ENCODE measurements around the gene TLE3. TPM values are rescaled to one million over a fixed set of nuclear protein-coding genes. Genes with fewer than 3 reads are reported as not detected.

Gene TLE3
- total RNA-seq, 1 donor from 2014 or later, result 45.4 TPM

DNA sequence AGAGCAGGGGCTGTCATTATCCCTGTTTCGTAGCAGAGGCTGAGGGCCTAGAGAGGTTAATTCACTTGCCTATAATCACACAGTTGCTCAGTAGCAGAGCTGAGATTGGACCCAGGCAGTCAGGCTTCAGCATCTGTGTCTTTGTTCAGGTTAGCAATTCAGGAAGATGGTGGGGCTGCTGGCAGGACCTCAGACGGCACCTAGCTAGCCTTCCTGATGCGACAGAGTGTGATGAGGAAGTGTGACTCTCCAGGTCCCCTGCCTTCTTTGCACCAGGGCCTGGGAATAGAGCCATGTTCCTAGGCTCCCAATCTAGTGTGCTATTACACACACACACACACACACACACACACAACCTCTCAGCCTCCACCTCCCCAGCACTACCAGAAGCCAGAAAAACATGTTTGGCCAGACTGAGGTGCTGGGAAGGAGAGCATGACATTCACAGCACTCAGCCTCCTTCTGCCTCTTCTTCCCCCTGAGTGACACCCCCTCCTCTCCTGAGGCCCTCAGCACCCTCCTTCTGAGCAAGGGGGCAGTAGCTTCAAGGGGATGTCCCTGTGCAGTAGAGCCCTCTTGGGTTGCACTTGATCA is 88.9 kb downstream of the TLE3 start:
- Histone ChIP-seq H3K27me3 (ENCODE audit: insufficient read depth, low read length) (peaks cover 24% of the 10 kb centered on the region), H3K9ac (ENCODE audit: low read length) (no peak overlapping the region), H3K79me2 (ENCODE audit: insufficient read depth, low read length) (no peaks in the 10 kb centered on the region), H3K4me2 (ENCODE audit: low read length) (no peak overlapping the region), H3K27ac (ENCODE audit: low read depth, low read length) (no peak overlapping the region), H3K4me3 (ENCODE audit: insufficient read depth, low read depth, low read length) (no peak overlapping the region), H3K9me3 (ENCODE audit: insufficient read depth, low read depth, low read length) (no peaks in the 10 kb centered on the region), H4K20me1 (ENCODE audit: insufficient read depth, low read length) (no peaks in the 10 kb centered on the region), H3K4me1 (ENCODE audit: insufficient read depth, low read length) (no peaks in the 10 kb centered on the region), H3K36me3 (ENCODE audit: insufficient read depth, low read length) (no peaks in the 10 kb centered on the region), H2AFZ (ENCODE audit: low read depth, low read length) (no peak overlapping the region)
- no peaks in the 10 kb centered on the region for H3K4me1 Mint-ChIP-seq (ENCODE audit: low read depth, unreplicated experiment)
- H3K36me3 Mint-ChIP-seq (ENCODE audit: low read depth, unreplicated experiment), result no peaks in the 10 kb centered on the region
- DNase-seq (ENCODE audit: low read depth) (no peak), FAIRE-seq (no peak)
- no peaks in the 10 kb centered on the region for H3K9me3 Mint-ChIP-seq (ENCODE audit: unreplicated experiment)
- H3K27ac Mint-ChIP-seq (ENCODE audit: unreplicated experiment), result no peak overlapping the region
- H3K4me3 Mint-ChIP-seq (ENCODE audit: unreplicated experiment), result no peak overlapping the region
- TF ChIP-seq, protein P1, sequence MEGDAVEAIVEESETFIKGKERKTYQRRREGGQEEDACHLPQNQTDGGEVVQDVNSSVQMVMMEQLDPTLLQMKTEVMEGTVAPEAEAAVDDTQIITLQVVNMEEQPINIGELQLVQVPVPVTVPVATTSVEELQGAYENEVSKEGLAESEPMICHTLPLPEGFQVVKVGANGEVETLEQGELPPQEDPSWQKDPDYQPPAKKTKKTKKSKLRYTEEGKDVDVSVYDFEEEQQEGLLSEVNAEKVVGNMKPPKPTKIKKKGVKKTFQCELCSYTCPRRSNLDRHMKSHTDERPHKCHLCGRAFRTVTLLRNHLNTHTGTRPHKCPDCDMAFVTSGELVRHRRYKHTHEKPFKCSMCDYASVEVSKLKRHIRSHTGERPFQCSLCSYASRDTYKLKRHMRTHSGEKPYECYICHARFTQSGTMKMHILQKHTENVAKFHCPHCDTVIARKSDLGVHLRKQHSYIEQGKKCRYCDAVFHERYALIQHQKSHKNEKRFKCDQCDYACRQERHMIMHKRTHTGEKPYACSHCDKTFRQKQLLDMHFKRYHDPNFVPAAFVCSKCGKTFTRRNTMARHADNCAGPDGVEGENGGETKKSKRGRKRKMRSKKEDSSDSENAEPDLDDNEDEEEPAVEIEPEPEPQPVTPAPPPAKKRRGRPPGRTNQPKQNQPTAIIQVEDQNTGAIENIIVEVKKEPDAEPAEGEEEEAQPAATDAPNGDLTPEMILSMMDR (IDR thresholded peaks at IDR 0.05; ENCODE audit: insufficient read depth, low read depth, low read length), result no peak
- no peak for TF ChIP-seq EZH2 (IDR thresholded peaks at IDR 0.05; ENCODE audit: insufficient read depth, low read length)
- H3K27me3 Mint-ChIP-seq (ENCODE audit: low read depth, unreplicated experiment), result peaks cover 76% of the 10 kb centered on the region

DNA sequence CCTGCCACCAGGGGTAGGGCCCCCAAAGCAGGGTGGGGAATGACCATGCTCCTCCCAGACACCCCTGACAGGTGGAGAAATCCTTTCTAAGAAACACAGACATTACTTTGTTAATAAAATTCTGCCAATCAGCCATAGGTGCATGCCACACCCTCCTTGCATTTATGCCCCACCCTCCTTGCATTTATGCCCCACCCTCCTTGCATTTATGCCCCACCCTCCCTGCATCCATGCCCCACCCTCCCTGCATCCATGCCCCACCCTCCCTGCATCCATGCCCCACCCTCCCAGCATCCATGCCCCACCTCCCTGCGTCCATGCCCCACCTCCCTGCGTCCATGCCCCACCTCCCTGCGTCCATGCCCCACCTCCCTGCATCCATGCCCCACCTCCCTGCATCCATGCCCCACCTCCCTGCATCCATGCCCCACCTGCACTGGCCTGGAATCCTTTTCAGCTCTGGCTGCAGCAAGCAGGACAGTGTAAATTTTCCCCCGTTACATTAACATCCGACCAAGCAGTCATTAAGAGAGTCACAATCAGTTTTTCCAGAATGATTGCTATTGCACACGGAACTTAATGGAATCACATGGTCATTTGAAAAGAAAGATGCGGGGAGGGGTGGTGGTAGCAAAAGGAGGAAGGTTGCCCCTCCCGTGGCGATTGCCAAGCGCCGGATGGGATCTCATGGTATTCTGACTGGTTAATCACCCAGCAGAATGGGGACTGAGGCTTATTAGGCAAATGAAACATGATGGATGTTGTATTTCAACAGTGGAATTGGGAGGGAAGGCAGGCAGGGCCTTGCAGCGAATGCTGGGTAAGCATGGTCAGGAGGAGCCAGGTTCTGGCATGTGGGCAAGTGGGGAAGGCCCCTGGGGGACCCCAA is 91.2 kb downstream of the TLE3 start:
- Histone ChIP-seq H3K9ac (ENCODE audit: low read length) (no peak overlapping the region), H3K27me3 (ENCODE audit: insufficient read depth, low read length) (peaks cover 12% of the 10 kb centered on the region), H4K20me1 (ENCODE audit: insufficient read depth, low read length) (no peaks in the 10 kb centered on the region), H3K79me2 (ENCODE audit: insufficient read depth, low read length) (no peaks in the 10 kb centered on the region), H3K9me3 (ENCODE audit: insufficient read depth, low read depth, low read length) (peaks cover 8% of the 10 kb centered on the region), H2AFZ (ENCODE audit: low read depth, low read length) (no peak overlapping the region), H3K36me3 (ENCODE audit: insufficient read depth, low read length) (no peaks in the 10 kb centered on the region), H3K4me1 (ENCODE audit: insufficient read depth, low read length) (no peaks in the 10 kb centered on the region), H3K4me2 (ENCODE audit: low read length) (no peak overlapping the region), H3K4me3 (ENCODE audit: insufficient read depth, low read depth, low read length) (no peak overlapping the region), H3K27ac (ENCODE audit: low read depth, low read length) (no peak overlapping the region)
- Mint-ChIP-seq H3K9me3 (ENCODE audit: unreplicated experiment) (peaks cover 15% of the 10 kb centered on the region), H3K27me3 (ENCODE audit: low read depth, unreplicated experiment) (peaks cover 76% of the 10 kb centered on the region), H3K4me1 (ENCODE audit: low read depth, unreplicated experiment) (no peaks in the 10 kb centered on the region), H3K4me3 (ENCODE audit: unreplicated experiment) (no peak overlapping the region), H3K27ac (ENCODE audit: unreplicated experiment) (no peak overlapping the region), H3K36me3 (ENCODE audit: low read depth, unreplicated experiment) (peaks cover 9% of the 10 kb centered on the region)
- FAIRE-seq (no peak), DNase-seq (ENCODE audit: low read depth) (no peak)
- TF ChIP-seq, protein P1 (IDR thresholded peaks at IDR 0.05; ENCODE audit: insufficient read depth, low read depth, low read length), result no peak
- no peak for TF ChIP-seq EZH2 (IDR thresholded peaks at IDR 0.05; ENCODE audit: insufficient read depth, low read length)

Data from astrocyte (in vitro differentiated cells and primary cell).